HPDE6-E6E7 (cell line): ENCODE data around the gene TSPAN1.

Source experiments
- DNase-seq: peaks from one replicate; pipeline ENCODE4 v3.0.0; 2011; ENCODE audit warnings: missing footprints; ENCODE audit errors: extremely low spot score

TSPAN1 gene

GRCh38 chr1:46187106-46187869 is 12.4 kb downstream of the TSPAN1 start:
- no peak for DNase-seq

GRCh38 chr1:46188295-46189030 is 13.6 kb downstream of the TSPAN1 start:
- no peak for DNase-seq

GRCh38 chr1:46190539-46190938 is 15.7 kb downstream of the TSPAN1 start:
- DNase-seq, result no peak

- no peak for DNase-seq
Measured at GRCh38 chr1:46191033-46191701, 16.3 kb downstream of the TSPAN1 start.

GRCh38 chr1:46192171-46192570 is 17.3 kb downstream of the TSPAN1 start:
- no peak for DNase-seq

GRCh38 chr1:46193285-46193684 is 18.4 kb downstream of the TSPAN1 start:
- no peak for DNase-seq

- no peak for DNase-seq
Measured at GRCh38 chr1:46193984-46194570, 19.2 kb downstream of the TSPAN1 start.

- DNase-seq, result no peak
Measured at GRCh38 chr1:46194641-46195193, 19.8 kb downstream of the TSPAN1 start.

- no peak for DNase-seq
Measured at GRCh38 chr1:46196609-46197008, 21.7 kb downstream of the TSPAN1 start.

- DNase-seq, result no peak
Measured at GRCh38 chr1:46197560-46197963, 22.7 kb downstream of the TSPAN1 start.

GRCh38 chr1:46197964-46198811 is 23.3 kb downstream of the TSPAN1 start, which contains the start of gene POMGNT1:
Gene POMGNT1 (minus strand): TSS chr1:46198434. CDS start chr1:46197821, 613 bp downstream.
- no peak for DNase-seq

- DNase-seq, result no peak
Measured at GRCh38 chr1:46199233-46199749, 24.4 kb downstream of the TSPAN1 start.

- no peak for DNase-seq
Measured at GRCh38 chr1:46203738-46204405, 29.0 kb downstream of the TSPAN1 start.

GRCh38 chr1:46204406-46204742 is 29.5 kb downstream of the TSPAN1 start:
- no peak for DNase-seq

- no peak for DNase-seq
Measured at GRCh38 chr1:46205141-46205540, 30.3 kb downstream of the TSPAN1 start.

GRCh38 chr1:46205791-46206190 is 30.9 kb downstream of the TSPAN1 start:
- no peak for DNase-seq

- DNase-seq, result no peak
Measured at GRCh38 chr1:46206399-46206798, 31.5 kb downstream of the TSPAN1 start.

GRCh38 chr1:46210561-46210960 is 35.7 kb downstream of the TSPAN1 start:
- no peak for DNase-seq

GRCh38 chr1:46211051-46211450 is 36.2 kb downstream of the TSPAN1 start:
- no peak for DNase-seq

- DNase-seq, result no peak
Measured at GRCh38 chr1:46215504-46215903, 40.6 kb downstream of the TSPAN1 start.
